ENCODE results near the gene LDB1. TPM values are rescaled to one million over a fixed set of nuclear protein-coding genes. Genes with fewer than 3 reads are reported as not detected.

Gene LDB1
- total and polyA plus RNA-seq, 2 of the 13 experiments (the other 11 are each of a cell fraction or from before 2014, with no cell fraction given), result 17.2 to 45.5 TPM

DNA sequence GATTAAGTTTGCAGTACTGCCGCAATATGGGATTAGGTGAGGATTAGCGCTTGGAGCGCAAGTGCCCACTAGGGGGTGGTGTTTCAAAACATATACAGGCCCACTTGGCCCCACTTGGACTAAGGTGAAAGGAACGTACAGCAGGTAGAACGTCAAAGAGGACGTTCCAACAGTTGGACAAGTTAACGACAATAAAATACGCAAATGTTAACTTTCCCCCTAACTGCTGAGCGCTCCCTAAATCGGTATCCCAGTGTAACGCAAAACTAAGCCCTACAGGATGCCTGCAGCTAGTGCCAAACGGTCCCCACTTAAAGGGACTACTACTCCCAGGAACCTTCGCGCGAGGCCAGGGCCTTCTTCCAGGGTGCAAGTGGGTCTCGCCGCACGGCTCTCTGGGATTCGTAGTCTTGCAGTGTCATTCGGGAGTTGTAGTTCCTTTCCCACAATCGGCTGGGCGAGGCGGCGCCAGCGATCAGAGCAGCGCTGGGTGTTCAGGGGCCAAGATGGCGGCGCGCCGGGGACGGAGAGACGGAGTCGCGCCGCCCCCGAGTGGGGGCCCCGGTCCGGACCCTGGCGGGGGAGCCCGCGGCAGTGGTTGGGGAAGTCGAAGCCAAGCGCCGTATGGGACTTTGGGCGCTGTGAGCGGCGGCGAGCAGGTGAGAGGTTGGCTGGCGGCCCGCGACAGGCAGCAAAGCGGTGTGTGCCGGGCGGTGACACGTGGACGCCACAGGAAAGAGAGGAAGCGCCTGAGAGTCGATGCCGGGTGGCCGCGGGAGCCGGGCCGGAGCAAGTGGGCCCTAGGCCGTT is 12.6 kb upstream of the LDB1 start, which contains the start of gene PPRC1 (continued):
- TF ChIP-seq SP5 (CRISPR knock-in tag; IDR thresholded peaks at IDR 0.05; ENCODE audit: borderline replicate concordance, low read depth) (0 out of 2 replicates have a peak, but pooled peaks have one; percentile 11), ZNF546 (CRISPR knock-in tag; conservative IDR thresholded peaks at IDR 0.05) (0 out of 2 replicates have a peak, but pooled peaks have one; percentile 28), SP140L (CRISPR knock-in tag; IDR thresholded peaks at IDR 0.05; ENCODE audit: borderline replicate concordance) (peak; percentile 29), ZNF670 (CRISPR knock-in tag; IDR thresholded peaks at IDR 0.05; ENCODE audit: borderline replicate concordance) (peak; percentile 23; the same call in 1 of the 2 replicates), MZF1 (CRISPR knock-in tag; IDR thresholded peaks at IDR 0.05; ENCODE audit: borderline replicate concordance) (no peak), BORCS8-MEF2B (CRISPR knock-in tag; IDR thresholded peaks at IDR 0.05) (no peak), ATF2 (CRISPR knock-in tag; IDR thresholded peaks at IDR 0.05) (peak; percentile 81), ZNF7 (CRISPR knock-in tag; IDR thresholded peaks at IDR 0.05) (no peak), CCDC6 (CRISPR knock-in tag; IDR thresholded peaks at IDR 0.05) (no peak), HCFC1 (IDR thresholded peaks at IDR 0.05; ENCODE audit: low read depth, low read length) (peak; percentile 98), SIN3B (IDR thresholded peaks at IDR 0.05; ENCODE audit: low read length) (no peak), HDAC1 (CRISPR knock-in tag; IDR thresholded peaks at IDR 0.05) (peak; percentile 85), ARNT (IDR thresholded peaks at IDR 0.05) (no peak), ZNF282 (IDR thresholded peaks at IDR 0.05; ENCODE audit: partially characterized antibody) (no peak), ZNF570 (CRISPR knock-in tag; IDR thresholded peaks at IDR 0.05; ENCODE audit: borderline replicate concordance) (no peak), ZNF343 (CRISPR knock-in tag; IDR thresholded peaks at IDR 0.05) (no peak), TRIM24 (CRISPR knock-in tag; IDR thresholded peaks at IDR 0.05) (no peak), ZNF292 (CRISPR knock-in tag; IDR thresholded peaks at IDR 0.05; ENCODE audit: borderline replicate concordance, low read depth) (no peak), SP1 (IDR thresholded peaks at IDR 0.05) (no peak), SP1 (CRISPR knock-in tag; IDR thresholded peaks at IDR 0.05) (peak; percentile 37; the same call in 1 of the 2 replicates), ZNF619 (CRISPR knock-in tag; IDR thresholded peaks at IDR 0.05) (peak; percentile 78; the same call in 1 of the 2 replicates), DNMT3B (CRISPR knock-in tag; conservative IDR thresholded peaks at IDR 0.05) (peak; percentile 16; the same call in 1 of the 2 replicates), ZBTB8A (CRISPR knock-in tag; IDR thresholded peaks at IDR 0.05; ENCODE audit: borderline replicate concordance, low read depth) (no peak), RFX1 (IDR thresholded peaks at IDR 0.05) (no peak), ZNF44 (CRISPR knock-in tag; IDR thresholded peaks at IDR 0.05) (no peak), SUZ12 (IDR thresholded peaks at IDR 0.05; ENCODE audit: low read depth, low read length) (peak; percentile 95), RCOR2 (CRISPR knock-in tag; IDR thresholded peaks at IDR 0.05) (0 out of 2 replicates have a peak, but pooled peaks have one; percentile 19)
- TF ChIP-seq, protein P1, sequence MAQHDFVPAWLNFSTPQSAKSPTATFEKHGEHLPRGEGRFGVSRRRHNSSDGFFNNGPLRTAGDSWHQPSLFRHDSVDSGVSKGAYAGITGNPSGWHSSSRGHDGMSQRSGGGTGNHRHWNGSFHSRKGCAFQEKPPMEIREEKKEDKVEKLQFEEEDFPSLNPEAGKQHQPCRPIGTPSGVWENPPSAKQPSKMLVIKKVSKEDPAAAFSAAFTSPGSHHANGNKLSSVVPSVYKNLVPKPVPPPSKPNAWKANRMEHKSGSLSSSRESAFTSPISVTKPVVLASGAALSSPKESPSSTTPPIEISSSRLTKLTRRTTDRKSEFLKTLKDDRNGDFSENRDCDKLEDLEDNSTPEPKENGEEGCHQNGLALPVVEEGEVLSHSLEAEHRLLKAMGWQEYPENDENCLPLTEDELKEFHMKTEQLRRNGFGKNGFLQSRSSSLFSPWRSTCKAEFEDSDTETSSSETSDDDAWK (CRISPR knock-in tag; IDR thresholded peaks at IDR 0.05), result no peak
- TF ChIP-seq, protein P2, sequence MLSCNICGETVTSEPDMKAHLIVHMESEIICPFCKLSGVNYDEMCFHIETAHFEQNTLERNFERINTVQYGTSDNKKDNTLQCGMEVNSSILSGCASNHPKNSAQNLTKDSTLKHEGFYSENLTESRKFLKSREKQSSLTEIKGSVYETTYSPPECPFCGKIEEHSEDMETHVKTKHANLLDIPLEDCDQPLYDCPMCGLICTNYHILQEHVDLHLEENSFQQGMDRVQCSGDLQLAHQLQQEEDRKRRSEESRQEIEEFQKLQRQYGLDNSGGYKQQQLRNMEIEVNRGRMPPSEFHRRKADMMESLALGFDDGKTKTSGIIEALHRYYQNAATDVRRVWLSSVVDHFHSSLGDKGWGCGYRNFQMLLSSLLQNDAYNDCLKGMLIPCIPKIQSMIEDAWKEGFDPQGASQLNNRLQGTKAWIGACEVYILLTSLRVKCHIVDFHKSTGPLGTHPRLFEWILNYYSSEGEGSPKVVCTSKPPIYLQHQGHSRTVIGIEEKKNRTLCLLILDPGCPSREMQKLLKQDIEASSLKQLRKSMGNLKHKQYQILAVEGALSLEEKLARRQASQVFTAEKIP (CRISPR knock-in tag; IDR thresholded peaks at IDR 0.05; ENCODE audit: borderline replicate concordance), result no peak
